ENCODE data around the gene PHACTR1. TPM values are rescaled to one million over a fixed set of nuclear protein-coding genes. Genes with fewer than 3 reads are reported as not detected.

PHACTR1 gene
- total RNA-seq, 5 donors from 2014 or later (not counting 1 experiment from before 2014, with no cell fraction given), result 0.63 to 2.6 (median 1.1) TPM

DNA sequence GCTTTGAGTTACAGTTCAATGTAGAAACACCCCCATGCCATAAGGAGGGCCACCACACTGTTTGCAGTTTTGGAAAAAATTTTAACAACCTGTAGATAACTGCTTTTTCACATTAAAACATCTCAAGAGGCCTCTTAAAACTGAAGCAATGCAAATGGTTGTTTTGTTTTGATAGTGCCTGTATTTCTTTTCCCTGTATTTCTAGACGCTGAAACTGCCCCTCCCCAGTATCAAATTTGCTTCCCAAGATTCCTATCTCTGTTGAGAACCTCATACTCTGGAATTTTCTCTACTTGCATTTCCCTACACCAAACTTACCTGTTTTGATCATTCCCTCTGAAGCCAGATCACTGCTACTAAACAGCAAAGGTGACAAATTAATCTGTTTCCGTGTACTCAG is 98.5 kb downstream of the PHACTR1 start:
- Histone ChIP-seq H3K36me3 (ENCODE audit: control insufficient read depth in 2 of 2, extremely low read depth in 1 of 2, insufficient read depth in 1 of 2, low read length in 1 of 2) (no peaks in the 10 kb centered on the region), H3K9me3 (no peaks in the 10 kb centered on the region), H3K4me3 (ENCODE audit: control insufficient read depth in 1 of 2, extremely low read depth in 1 of 2, low read length in 1 of 2) (no peak overlapping the region), H3K27ac (ENCODE audit: low read length) (no peak overlapping the region), H3K27me3 (replicated peaks in 1 of 2; ENCODE audit: control insufficient read depth in 2 of 2, extremely low read depth in 1 of 2, insufficient read depth in 2 of 2, low read length in 1 of 2) (peaks cover 0 to 5% of the 10 kb centered on the region in 2 experiments), H3K4me1 (ENCODE audit: control insufficient read depth in 1 of 2, extremely low read depth in 1 of 2, insufficient read depth in 2 of 2, low read length in 2 of 2) (peaks cover 0 to 2% of the 10 kb centered on the region in 2 experiments)
- no peak for ATAC-seq (replicated peaks in 1 of 4)
- H3K4me3 Mint-ChIP-seq, result no peak overlapping the region
- peaks cover 13 to 19% of the 10 kb centered on the region in 2 donors for H3K27me3 Mint-ChIP-seq
- CTCF ChIA-PET, result no interaction called here
- H3K27ac Mint-ChIP-seq, result no peak overlapping the region
- no peaks in the 10 kb centered on the region for H3K9me3 Mint-ChIP-seq
- no peak for DNase-seq
- no CpG with 5 or more reads among the region's 2 CpGs for WGBS (ENCODE audit: insufficient coverage)
- no peaks in the 10 kb centered on the region for H3K36me3 Mint-ChIP-seq
- POLR2A ChIA-PET, result no interaction called here
- no peaks in the 10 kb centered on the region for H3K4me1 Mint-ChIP-seq

DNA sequence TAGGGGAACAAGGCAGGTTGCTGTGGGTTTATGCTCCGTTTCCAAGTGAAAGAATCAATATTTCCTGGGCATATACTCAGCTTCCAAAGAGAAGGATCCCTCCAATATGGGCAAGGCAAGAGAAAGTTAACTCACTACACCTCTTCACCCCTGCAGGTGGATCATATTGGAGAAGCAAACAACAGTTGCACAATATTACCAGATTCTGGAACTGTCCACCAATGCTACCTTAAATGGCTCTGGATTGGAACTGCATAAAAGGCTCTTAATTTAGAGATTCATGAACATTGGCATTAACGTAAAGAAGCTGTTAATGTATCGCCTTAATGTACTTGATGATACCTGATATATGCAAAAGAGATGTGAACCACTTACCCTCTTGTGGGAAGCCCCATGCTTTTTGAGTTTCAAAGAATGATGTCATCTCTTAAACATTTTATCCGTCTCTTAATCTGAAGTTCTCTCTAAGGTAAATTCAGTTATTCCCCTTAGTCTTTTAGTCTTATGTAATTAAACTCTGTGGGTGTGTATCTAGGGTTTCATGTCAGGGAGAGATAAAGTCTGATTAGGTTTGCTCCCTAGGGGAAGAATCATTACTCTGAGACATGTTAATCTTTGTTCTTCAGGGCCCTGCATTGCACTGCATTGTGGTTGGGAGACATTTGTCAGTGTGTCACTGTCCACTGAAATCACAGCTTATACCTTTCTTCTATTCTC is 99.5 kb downstream of the PHACTR1 start:
- Mint-ChIP-seq H3K36me3 (no peaks in the 10 kb centered on the region), H3K27me3 (peaks cover 16 to 26% of the 10 kb centered on the region in 2 donors), H3K4me3 (no peak overlapping the region), H3K4me1 (no peaks in the 10 kb centered on the region), H3K9me3 (no peaks in the 10 kb centered on the region), H3K27ac (no peak overlapping the region)
- peaks cover 0 to 1% of the 10 kb centered on the region in 2 experiments for H3K27me3 ChIP-seq (replicated peaks in 1 of 2; ENCODE audit: control insufficient read depth in 2 of 2, extremely low read depth in 1 of 2, insufficient read depth in 2 of 2, low read length in 1 of 2)
- no peak for DNase-seq
- no peaks in the 10 kb centered on the region for H3K9me3 ChIP-seq
- ChIA-PET CTCF (no interaction called here), POLR2A (no interaction called here)
- H3K4me3 ChIP-seq (ENCODE audit: control insufficient read depth in 1 of 2, extremely low read depth in 1 of 2, low read length in 1 of 2), result no peak overlapping the region
- H3K36me3 ChIP-seq (ENCODE audit: control insufficient read depth in 2 of 2, extremely low read depth in 1 of 2, insufficient read depth in 1 of 2, low read length in 1 of 2), result no peaks in the 10 kb centered on the region
- no peak for ATAC-seq (replicated peaks in 1 of 4)
- no CpG with 5 or more reads among the region's 4 CpGs for WGBS (ENCODE audit: insufficient coverage)
- no peak overlapping the region for H3K27ac ChIP-seq (ENCODE audit: low read length)
- peaks cover 0 to 2% of the 10 kb centered on the region in 2 experiments for H3K4me1 ChIP-seq (ENCODE audit: control insufficient read depth in 1 of 2, extremely low read depth in 1 of 2, insufficient read depth in 2 of 2, low read length in 2 of 2)

- ATAC-seq (replicated peaks in 1 of 4) (no peak), DNase-seq (no peak)
- H3K9me3 ChIP-seq, result no peaks in the 10 kb centered on the region
- H3K4me1 ChIP-seq (ENCODE audit: control insufficient read depth in 1 of 2, extremely low read depth in 1 of 2, insufficient read depth in 2 of 2, low read length in 2 of 2), result peaks cover 0 to 2% of the 10 kb centered on the region in 2 experiments
- no peaks in the 10 kb centered on the region for H3K4me1 Mint-ChIP-seq
- POLR2A ChIA-PET, result no interaction called here
- no peak overlapping the region for H3K27ac ChIP-seq (ENCODE audit: low read length)
- H3K4me3 ChIP-seq (ENCODE audit: control insufficient read depth in 1 of 2, extremely low read depth in 1 of 2, low read length in 1 of 2), result no peak overlapping the region
- H3K4me3 Mint-ChIP-seq, result no peak overlapping the region
- no peak overlapping the region for H3K27ac Mint-ChIP-seq
- no peaks in the 10 kb centered on the region for H3K36me3 ChIP-seq (ENCODE audit: control insufficient read depth in 2 of 2, extremely low read depth in 1 of 2, insufficient read depth in 1 of 2, low read length in 1 of 2)
- WGBS (ENCODE audit: insufficient coverage), result no CpG with 5 or more reads among the region's 1 CpG
- peaks cover 28 to 30% of the 10 kb centered on the region in 2 donors for H3K27me3 Mint-ChIP-seq
- CTCF ChIA-PET, result no interaction called here
- H3K36me3 Mint-ChIP-seq, result no peaks in the 10 kb centered on the region
- H3K27me3 ChIP-seq (replicated peaks in 1 of 2; ENCODE audit: control insufficient read depth in 2 of 2, extremely low read depth in 1 of 2, insufficient read depth in 2 of 2, low read length in 1 of 2), result peaks cover 0 to 2% of the 10 kb centered on the region in 2 experiments
- H3K9me3 Mint-ChIP-seq, result no peaks in the 10 kb centered on the region
Observed at GRCh38 chr6:12818324-12818723, 101.8 kb downstream of the PHACTR1 start.

GRCh38 chr6:12823847-12824246 is 107.3 kb downstream of the PHACTR1 start:
- H3K27ac Mint-ChIP-seq, result no peak overlapping the region
- no peak overlapping the region for H3K4me3 Mint-ChIP-seq
- no peaks in the 10 kb centered on the region for H3K4me1 Mint-ChIP-seq
- Histone ChIP-seq H3K9me3 (no peaks in the 10 kb centered on the region), H3K4me3 (ENCODE audit: control insufficient read depth in 1 of 2, extremely low read depth in 1 of 2, low read length in 1 of 2) (no peak overlapping the region), H3K4me1 (ENCODE audit: control insufficient read depth in 1 of 2, extremely low read depth in 1 of 2, insufficient read depth in 2 of 2, low read length in 2 of 2) (peaks cover 0 to 2% of the 10 kb centered on the region in 2 experiments), H3K36me3 (ENCODE audit: control insufficient read depth in 2 of 2, extremely low read depth in 1 of 2, insufficient read depth in 1 of 2, low read length in 1 of 2) (no peaks in the 10 kb centered on the region), H3K27me3 (replicated peaks in 1 of 2; ENCODE audit: control insufficient read depth in 2 of 2, extremely low read depth in 1 of 2, insufficient read depth in 2 of 2, low read length in 1 of 2) (peaks cover 0 to 2% of the 10 kb centered on the region in 2 experiments), H3K27ac (ENCODE audit: low read length) (no peak overlapping the region)
- ATAC-seq (replicated peaks in 1 of 4) (no peak), DNase-seq (no peak)
- H3K27me3 Mint-ChIP-seq, result peaks cover 22 to 27% of the 10 kb centered on the region in 2 donors
- 93% methylated on average over 5 of the region's 8 CpGs for WGBS (ENCODE audit: insufficient coverage)
- POLR2A ChIA-PET, result no interaction called here
- CTCF ChIA-PET, result no interaction called here
- H3K36me3 Mint-ChIP-seq, result no peaks in the 10 kb centered on the region
- H3K9me3 Mint-ChIP-seq, result no peaks in the 10 kb centered on the region

DNA sequence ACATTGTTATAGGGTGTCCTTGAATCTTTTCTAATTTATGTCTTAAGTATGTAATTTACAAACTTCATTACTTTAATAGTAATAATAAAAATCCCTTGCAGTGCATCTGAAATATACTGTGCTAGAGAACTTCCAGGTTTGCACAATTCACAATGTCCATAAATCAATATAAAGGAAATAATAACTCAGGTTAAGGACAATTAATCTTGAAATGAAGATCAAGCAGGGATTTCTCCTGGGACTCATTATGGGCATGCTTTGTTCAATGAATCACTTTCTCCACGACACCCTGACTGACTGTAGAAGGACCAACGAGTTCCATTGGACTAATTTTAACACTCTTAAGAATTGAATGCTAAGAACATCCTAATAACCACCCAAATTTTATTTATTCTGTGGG is 110.0 kb downstream of the PHACTR1 start:
- Histone ChIP-seq H3K27ac (ENCODE audit: low read length) (no peak overlapping the region), H3K36me3 (ENCODE audit: control insufficient read depth in 2 of 2, extremely low read depth in 1 of 2, insufficient read depth in 1 of 2, low read length in 1 of 2) (no peaks in the 10 kb centered on the region), H3K4me1 (ENCODE audit: control insufficient read depth in 1 of 2, extremely low read depth in 1 of 2, insufficient read depth in 2 of 2, low read length in 2 of 2) (no peaks in the 10 kb centered on the region), H3K4me3 (ENCODE audit: control insufficient read depth in 1 of 2, extremely low read depth in 1 of 2, low read length in 1 of 2) (no peak overlapping the region), H3K27me3 (replicated peaks in 1 of 2; ENCODE audit: control insufficient read depth in 2 of 2, extremely low read depth in 1 of 2, insufficient read depth in 2 of 2, low read length in 1 of 2) (no peaks in the 10 kb centered on the region), H3K9me3 (no peaks in the 10 kb centered on the region)
- POLR2A ChIA-PET, result no interaction called here
- ATAC-seq (replicated peaks in 1 of 4), result no peak
- H3K27me3 Mint-ChIP-seq, result peaks cover 12 to 14% of the 10 kb centered on the region in 2 donors
- H3K9me3 Mint-ChIP-seq, result no peaks in the 10 kb centered on the region
- H3K36me3 Mint-ChIP-seq, result no peaks in the 10 kb centered on the region
- no peak for DNase-seq
- H3K27ac Mint-ChIP-seq, result no peak overlapping the region
- no peak overlapping the region for H3K4me3 Mint-ChIP-seq
- no peaks in the 10 kb centered on the region for H3K4me1 Mint-ChIP-seq
- no CpG with 5 or more reads among the region's 2 CpGs for WGBS (ENCODE audit: insufficient coverage)
- CTCF ChIA-PET, result no interaction called here

DNA sequence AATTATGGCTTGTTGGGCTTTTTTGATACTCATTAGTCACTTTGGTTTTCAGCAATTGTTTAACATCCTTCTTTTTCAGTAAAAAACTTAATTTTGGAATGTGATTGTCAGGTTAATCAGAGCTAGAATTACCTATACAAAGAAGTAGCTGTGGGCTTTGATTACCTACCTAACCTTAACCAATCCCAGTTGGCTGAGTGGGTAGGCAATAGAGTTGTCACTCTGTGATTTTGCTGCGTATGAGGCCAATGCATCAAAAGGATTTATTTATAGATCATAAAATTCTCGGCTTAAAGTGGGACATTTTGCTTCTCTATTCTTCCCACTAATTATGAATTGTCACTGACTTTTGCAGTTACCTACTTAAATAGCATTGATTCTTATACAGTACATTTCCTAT is 111.4 kb downstream of the PHACTR1 start:
- Histone ChIP-seq H3K4me3 (ENCODE audit: control insufficient read depth in 1 of 2, extremely low read depth in 1 of 2, low read length in 1 of 2) (no peak overlapping the region), H3K36me3 (ENCODE audit: control insufficient read depth in 2 of 2, extremely low read depth in 1 of 2, insufficient read depth in 1 of 2, low read length in 1 of 2) (no peaks in the 10 kb centered on the region), H3K9me3 (no peaks in the 10 kb centered on the region), H3K27ac (ENCODE audit: low read length) (no peak overlapping the region), H3K4me1 (ENCODE audit: control insufficient read depth in 1 of 2, extremely low read depth in 1 of 2, insufficient read depth in 2 of 2, low read length in 2 of 2) (no peaks in the 10 kb centered on the region), H3K27me3 (replicated peaks in 1 of 2; ENCODE audit: control insufficient read depth in 2 of 2, extremely low read depth in 1 of 2, insufficient read depth in 2 of 2, low read length in 1 of 2) (no peaks in the 10 kb centered on the region)
- WGBS (ENCODE audit: insufficient coverage), result no CpG with 5 or more reads among the region's 2 CpGs
- H3K27me3 Mint-ChIP-seq, result peaks cover 3 to 11% of the 10 kb centered on the region in 2 donors
- DNase-seq (no peak), ATAC-seq (replicated peaks in 1 of 4) (no peak)
- no peak overlapping the region for H3K27ac Mint-ChIP-seq
- POLR2A ChIA-PET, result no interaction called here
- CTCF ChIA-PET, result no interaction called here
- H3K4me3 Mint-ChIP-seq, result no peak overlapping the region
- H3K4me1 Mint-ChIP-seq, result no peaks in the 10 kb centered on the region
- no peaks in the 10 kb centered on the region for H3K9me3 Mint-ChIP-seq
- no peaks in the 10 kb centered on the region for H3K36me3 Mint-ChIP-seq
